Fibroblast of lung (primary cell): ENCODE data around the gene FMR1. TPM values are rescaled to one million over a fixed set of nuclear protein-coding genes. Genes with fewer than 3 reads are reported as not detected.
A peak's percentile ranks its signal among the peaks of the same experiment; 100 is the strongest.

Experiments
- DNase-seq, 2 donors: peaks; one replicate each; pipeline versions ENCODE4 v3.0.0 to v3.0.0-alpha.2; 2010; ENCODE audit warnings: low read depth in 2 of 2
- H2AFZ ChIP-seq: 2 replicates; pipeline ENCODE4 v1.5.1; 2012; ENCODE audit warnings: low read length, control low read depth, inconsistent platforms
- H3K27ac ChIP-seq: 2 replicates; pipeline ENCODE4 v1.5.1; 2011; ENCODE audit warnings: low read length, control low read depth; ENCODE audit not compliant: insufficient read depth
- H3K27me3 ChIP-seq: 2 replicates; pipeline ENCODE4 v1.5.1; 2011; ENCODE audit warnings: mild to moderate bottlenecking, low read length; ENCODE audit not compliant: control insufficient read depth, insufficient read depth
- H3K36me3 ChIP-seq: 2 replicates; pipeline ENCODE4 v1.5.1; 2011; ENCODE audit warnings: low read length; ENCODE audit not compliant: control insufficient read depth, insufficient read depth
- H3K4me1 ChIP-seq: 2 replicates; pipeline ENCODE4 v1.5.1; 2011; ENCODE audit warnings: low read length; ENCODE audit not compliant: control insufficient read depth, insufficient read depth; ENCODE audit errors: extremely low read depth
- H3K4me2 ChIP-seq: 2 replicates; pipeline ENCODE4 v1.5.1; 2011; ENCODE audit warnings: low read length, control low read depth; ENCODE audit not compliant: insufficient read depth; ENCODE audit errors: extremely low read depth
- H3K4me3 ChIP-seq, 4 experiments: fragments of 200-600 bp in 1 of 4; sonication (generic) in 1 of 4; replicated peaks in 1 of 4; 2 replicates each; pipeline ENCODE4 v1.5.1; 2011 to 2016; ENCODE audit warnings: low read length in 4 of 4, low read depth in 3 of 4, mild to moderate bottlenecking in 3 of 4, control low read depth in 2 of 4, inconsistent platforms in 1 of 4, mixed read lengths in 1 of 4; ENCODE audit not compliant: insufficient read depth in 1 of 4; ENCODE audit errors: control extremely low read depth in 1 of 4
- H3K79me2 ChIP-seq: 2 replicates; pipeline ENCODE4 v1.5.1; 2012; ENCODE audit warnings: mild to moderate bottlenecking, low read length, inconsistent platforms; ENCODE audit not compliant: control insufficient read depth, insufficient read depth
- H3K9ac ChIP-seq: 2 replicates; pipeline ENCODE4 v1.5.1; 2011; ENCODE audit warnings: mild to moderate bottlenecking, low read length, control low read depth; ENCODE audit not compliant: insufficient read depth
- H3K9me3 ChIP-seq: 2 replicates; pipeline ENCODE4 v1.5.1; 2012; ENCODE audit warnings: low read depth, low read length; ENCODE audit not compliant: control insufficient read depth, insufficient read depth
- H4K20me1 ChIP-seq: 2 replicates; pipeline ENCODE4 v1.5.1; 2011; ENCODE audit warnings: low read length; ENCODE audit not compliant: control insufficient read depth, insufficient read depth; ENCODE audit errors: extremely low read depth
- EZH2 ChIP-seq: IDR thresholded peaks from 2 replicates; pipeline ENCODE4 v1.5.1; 2012; ENCODE audit warnings: low read length, control low read depth, mild to moderate bottlenecking; ENCODE audit errors: missing control alignments
- polyA plus RNA-seq, 2 donors: library from polyadenylated mRNA; depleted of rRNA in 1 of 2; stranded (reverse) in 1 of 2; unstranded in 1 of 2; fragments of >200 nt; gene quantifications; 2 replicates each; pipeline ENCODE4 v1.2.1, GENCODE V29; 2011 to 2012; ENCODE audit warnings: missing spikeins in 1 of 2
- total RNA-seq: library from RNA; depleted of rRNA; stranded (reverse); fragments of >200 nt; gene quantifications from 2 replicates; pipeline ENCODE4 v1.2.1, GENCODE V29; 2014
- TF ChIP-seq, protein P1 (sequence below), 2 donors: IDR thresholded peaks in 1 of 2; conservative IDR thresholded peaks in 1 of 2; 1 replicate in 1 of 2; 2 replicates in 1 of 2; pipeline ENCODE4 v1.5.1; 2011 to 2012; ENCODE audit warnings: low read length in 2 of 2, control low read depth in 1 of 2, inconsistent platforms in 1 of 2, low read depth in 1 of 2, mild to moderate bottlenecking in 1 of 2

FMR1 gene
- total and polyA plus RNA-seq, 2 donors (not counting 1 experiment from before 2014, with no cell fraction given): 26.1 to 36.5 TPM

DNA sequence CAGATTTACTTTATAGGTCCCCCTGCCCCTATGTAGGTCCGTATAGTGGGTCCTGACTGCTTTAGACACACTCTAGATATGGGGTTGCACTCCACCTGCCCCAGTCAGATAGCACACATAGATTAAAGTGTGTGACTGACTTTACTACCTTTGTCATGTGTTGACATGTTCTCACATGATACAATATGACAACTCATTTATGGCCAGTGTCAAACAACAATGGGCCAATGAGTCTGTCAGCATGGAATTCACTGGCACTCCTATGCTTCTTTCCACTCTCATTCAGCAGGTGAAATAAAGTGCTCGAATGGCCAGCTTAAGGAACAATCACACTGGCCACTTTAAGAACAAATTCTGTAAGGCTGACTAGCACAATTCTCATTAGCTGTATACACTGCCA is 45.6 kb downstream of the FMR1 start:
- Histone ChIP-seq H3K4me2 (no peak overlapping the region), H3K4me1 (peaks cover 2% of the 10 kb centered on the region), H3K27me3 (no peaks in the 10 kb centered on the region), H3K9me3 (no peaks in the 10 kb centered on the region), H3K27ac (no peak overlapping the region), H3K9ac (no peak overlapping the region), H2AFZ (no peak overlapping the region), H3K4me3 (no peak overlapping the region), H3K79me2 (no peaks in the 10 kb centered on the region), H4K20me1 (no peaks in the 10 kb centered on the region), H3K36me3 (no peaks in the 10 kb centered on the region)
- TF ChIP-seq EZH2: no peak
- TF ChIP-seq, protein P1, sequence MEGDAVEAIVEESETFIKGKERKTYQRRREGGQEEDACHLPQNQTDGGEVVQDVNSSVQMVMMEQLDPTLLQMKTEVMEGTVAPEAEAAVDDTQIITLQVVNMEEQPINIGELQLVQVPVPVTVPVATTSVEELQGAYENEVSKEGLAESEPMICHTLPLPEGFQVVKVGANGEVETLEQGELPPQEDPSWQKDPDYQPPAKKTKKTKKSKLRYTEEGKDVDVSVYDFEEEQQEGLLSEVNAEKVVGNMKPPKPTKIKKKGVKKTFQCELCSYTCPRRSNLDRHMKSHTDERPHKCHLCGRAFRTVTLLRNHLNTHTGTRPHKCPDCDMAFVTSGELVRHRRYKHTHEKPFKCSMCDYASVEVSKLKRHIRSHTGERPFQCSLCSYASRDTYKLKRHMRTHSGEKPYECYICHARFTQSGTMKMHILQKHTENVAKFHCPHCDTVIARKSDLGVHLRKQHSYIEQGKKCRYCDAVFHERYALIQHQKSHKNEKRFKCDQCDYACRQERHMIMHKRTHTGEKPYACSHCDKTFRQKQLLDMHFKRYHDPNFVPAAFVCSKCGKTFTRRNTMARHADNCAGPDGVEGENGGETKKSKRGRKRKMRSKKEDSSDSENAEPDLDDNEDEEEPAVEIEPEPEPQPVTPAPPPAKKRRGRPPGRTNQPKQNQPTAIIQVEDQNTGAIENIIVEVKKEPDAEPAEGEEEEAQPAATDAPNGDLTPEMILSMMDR (conservative IDR thresholded peaks at IDR 0.05 in 1 of 2, IDR thresholded peaks at IDR 0.05 in 1 of 2; ENCODE audit: low read depth in 1 of 2, low read length in 2 of 2): no peak
- DNase-seq: no peak

DNA sequence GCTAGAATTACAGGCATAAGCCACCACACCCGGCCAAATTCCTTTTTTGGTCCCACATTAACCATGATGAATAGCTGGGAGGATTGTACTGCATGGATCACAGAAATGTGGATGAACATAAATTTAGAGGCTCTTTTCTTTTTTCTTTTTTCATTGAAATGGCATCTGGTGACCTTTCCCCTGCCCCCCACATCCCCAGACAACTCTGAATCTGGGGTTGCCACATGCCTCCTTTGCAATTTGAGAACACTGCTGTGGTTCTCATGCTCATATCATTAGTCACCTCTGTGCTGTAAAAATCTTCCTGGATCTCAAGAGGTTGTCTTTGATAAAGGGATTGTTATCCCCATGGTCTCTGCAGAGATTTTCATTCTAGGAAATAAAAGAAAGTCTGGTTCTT is 46.6 kb downstream of the FMR1 start:
- Histone ChIP-seq H3K27ac (no peak overlapping the region), H3K36me3 (no peaks in the 10 kb centered on the region)
- peak; percentile 14 to 64 for DNase-seq

DNA sequence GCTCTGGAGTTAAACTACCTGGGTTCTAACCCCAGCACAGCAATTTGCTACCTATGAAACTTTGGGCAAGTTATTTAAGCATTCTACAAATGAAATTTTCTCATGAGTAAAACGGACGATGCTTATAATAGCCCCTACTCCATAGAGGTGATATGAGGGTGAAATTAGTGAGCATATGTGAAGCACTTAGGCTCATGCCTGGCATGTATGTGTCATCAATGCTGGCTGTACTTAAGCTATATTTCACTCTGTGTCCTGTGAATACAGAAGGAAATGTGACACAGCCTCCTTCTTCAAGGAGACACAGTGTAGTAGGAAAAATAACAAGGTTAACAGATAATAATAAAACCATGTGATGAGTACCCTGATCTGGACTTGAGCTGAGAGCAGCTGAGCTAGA is 49.0 kb downstream of the FMR1 start:
- no peaks in the 10 kb centered on the region for H3K9me3 ChIP-seq
- no peaks in the 10 kb centered on the region for H3K27me3 ChIP-seq
- H3K9ac ChIP-seq: no peak overlapping the region
- H4K20me1 ChIP-seq: no peaks in the 10 kb centered on the region
- H3K4me1 ChIP-seq: peaks cover 2% of the 10 kb centered on the region
- no peaks in the 10 kb centered on the region for H3K36me3 ChIP-seq
- no peak overlapping the region for H3K4me3 ChIP-seq
- no peak overlapping the region for H3K4me2 ChIP-seq
- no peak overlapping the region for H2AFZ ChIP-seq
- H3K79me2 ChIP-seq: no peaks in the 10 kb centered on the region
- no peak for DNase-seq
- TF ChIP-seq, protein P1 (conservative IDR thresholded peaks at IDR 0.05 in 1 of 2, IDR thresholded peaks at IDR 0.05 in 1 of 2; ENCODE audit: low read depth in 1 of 2, low read length in 2 of 2): no peak
- no peak for TF ChIP-seq EZH2
- no peak overlapping the region for H3K27ac ChIP-seq

More for the DNA sequence above, 46.6 kb downstream of the FMR1 start:
- H3K27me3 ChIP-seq: no peaks in the 10 kb centered on the region
- H2AFZ ChIP-seq: no peak overlapping the region
- no peak for TF ChIP-seq EZH2
- TF ChIP-seq, protein P1 (conservative IDR thresholded peaks at IDR 0.05 in 1 of 2, IDR thresholded peaks at IDR 0.05 in 1 of 2; ENCODE audit: low read depth in 1 of 2, low read length in 2 of 2): no peak
- no peaks in the 10 kb centered on the region for H3K79me2 ChIP-seq
- H4K20me1 ChIP-seq: no peaks in the 10 kb centered on the region
- no peak overlapping the region for H3K4me3 ChIP-seq
- H3K4me1 ChIP-seq: peaks cover 2% of the 10 kb centered on the region
- H3K9me3 ChIP-seq: no peaks in the 10 kb centered on the region
- no peak overlapping the region for H3K9ac ChIP-seq
- no peak overlapping the region for H3K4me2 ChIP-seq
